Activated CD8-positive, alpha-beta memory T cell treated with anti-CD3 and anti-CD28 coated beads, Interleukin-2, amount 50 U/mL, for 24 hours (primary cell): ENCODE measurements around the gene KRTAP22-1.

Source experiments
- DNase-seq: peaks from one replicate; pipeline ENCODE4 v3.0.0-alpha.2; 2020; ENCODE audit errors: extremely low read depth

The KRTAP22-1 gene

DNA sequence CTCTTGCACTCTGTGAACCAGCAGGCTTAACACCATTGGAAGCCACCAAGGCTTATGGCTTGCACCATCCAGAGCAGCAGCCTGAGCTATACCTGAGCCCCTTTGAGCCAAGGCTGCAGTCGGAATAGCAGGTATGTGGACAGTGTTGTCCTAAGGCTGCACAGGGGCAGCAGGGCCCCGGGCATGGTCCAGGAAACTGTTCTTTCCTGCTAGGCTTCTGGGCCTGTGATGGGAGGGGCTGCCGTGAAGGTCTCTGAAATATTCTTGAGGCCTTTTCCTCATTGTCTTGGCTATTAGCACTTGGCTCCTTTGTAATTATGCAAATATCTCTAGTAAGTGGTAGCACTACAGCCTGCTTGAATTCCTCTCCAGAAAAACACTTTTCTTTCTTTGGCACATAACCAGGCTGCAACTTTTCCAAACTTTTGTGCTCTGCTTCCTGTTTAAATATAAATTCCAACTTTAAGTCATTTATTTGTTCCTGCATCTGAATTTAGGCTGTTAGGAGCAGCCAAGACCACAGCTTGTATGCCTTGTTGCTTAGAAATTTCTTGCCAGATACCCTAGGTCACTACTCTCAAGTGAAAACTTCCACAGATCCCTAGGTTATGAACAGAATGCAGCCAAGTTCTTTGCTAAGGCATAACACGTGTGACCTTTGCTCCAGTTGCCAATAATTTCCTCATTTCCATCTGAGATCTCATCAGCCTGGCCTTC lies 24.7 kb downstream of the KRTAP22-1 start:
- DNase-seq, result no peak

DNA sequence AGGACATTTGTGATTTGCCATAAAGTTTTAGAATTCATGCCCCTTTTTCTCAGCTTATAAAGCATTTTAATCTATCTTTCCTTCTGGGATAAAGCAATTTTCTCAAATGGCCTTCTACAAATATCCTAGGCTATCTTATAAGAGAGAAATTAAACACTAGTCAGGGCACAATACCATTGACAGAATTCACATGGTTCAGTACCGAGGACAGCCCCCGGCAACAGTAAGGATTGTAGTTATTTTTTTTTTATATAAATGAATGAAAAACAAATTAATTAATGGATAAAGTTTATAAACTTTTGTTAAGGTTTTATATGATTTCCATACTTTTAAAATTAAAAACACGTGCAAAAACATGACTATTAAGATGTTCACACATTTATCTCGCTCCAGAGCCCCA lies 27.2 kb downstream of the KRTAP22-1 start:
- no peak for DNase-seq

DNA sequence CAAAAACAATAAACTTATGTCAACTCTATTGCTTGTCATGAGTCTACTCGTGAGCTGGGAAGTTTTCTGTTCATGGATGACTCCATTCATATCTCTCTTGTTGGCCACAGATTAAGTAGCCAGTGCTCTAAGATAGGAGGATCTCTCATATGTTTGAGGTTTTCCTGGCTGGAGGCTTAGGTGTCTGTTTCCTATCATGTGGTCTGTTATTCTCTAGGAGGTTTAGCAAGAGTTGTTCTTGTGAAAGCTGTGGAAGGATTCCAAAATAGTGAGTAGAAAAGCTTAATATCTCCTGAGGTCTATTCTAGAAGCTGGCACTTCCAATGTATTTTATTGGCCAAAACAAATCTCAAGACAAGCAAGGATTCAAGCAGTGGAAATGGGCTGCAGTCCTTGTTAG lies 28.3 kb downstream of the KRTAP22-1 start:
- DNase-seq, result no peak

DNA sequence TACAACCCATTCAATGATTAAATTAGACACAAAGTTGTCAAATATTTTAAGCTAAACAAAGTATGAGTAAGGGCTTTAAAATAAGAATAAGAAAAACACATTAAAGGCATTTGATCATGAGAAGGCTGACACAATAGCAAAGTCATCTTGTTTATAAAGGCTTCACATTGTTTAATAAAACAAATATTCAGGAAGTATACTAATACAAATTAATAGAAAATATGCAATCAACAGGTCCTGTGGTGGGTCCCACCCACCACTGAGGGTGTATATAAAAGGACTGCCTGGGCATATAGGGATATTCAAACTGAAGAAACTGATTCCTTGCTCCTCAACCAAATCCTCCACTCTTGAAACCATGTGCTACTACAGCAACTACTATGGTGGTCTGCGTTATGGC lies 34.0 kb downstream of the KRTAP22-1 start, which contains the start of gene KRTAP20-2:
Gene KRTAP20-2 (plus strand): TSS at position 301 of the 400 bp plus-strand sequence. CDS start 58 bp downstream, at position 359.
- no peak for DNase-seq

DNA sequence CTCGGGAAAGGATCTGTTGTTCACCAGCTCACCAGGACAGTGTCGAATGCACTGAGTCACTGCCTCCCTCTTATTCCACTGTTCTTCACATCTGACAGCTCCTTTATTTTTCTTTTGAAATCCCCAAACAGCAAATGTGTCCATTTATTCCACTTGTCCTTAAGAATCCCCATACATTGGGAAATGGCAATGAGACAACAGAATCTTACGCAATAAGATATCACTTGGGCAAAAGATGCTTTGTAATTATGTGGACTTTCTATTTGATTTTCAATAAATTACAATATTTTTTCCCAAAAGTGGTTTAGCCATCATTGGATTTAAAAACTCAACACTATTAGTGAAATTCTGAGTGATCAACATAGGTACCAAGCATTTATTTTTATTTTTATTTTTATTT lies 37.8 kb downstream of the KRTAP22-1 start:
- DNase-seq, result no peak

DNA sequence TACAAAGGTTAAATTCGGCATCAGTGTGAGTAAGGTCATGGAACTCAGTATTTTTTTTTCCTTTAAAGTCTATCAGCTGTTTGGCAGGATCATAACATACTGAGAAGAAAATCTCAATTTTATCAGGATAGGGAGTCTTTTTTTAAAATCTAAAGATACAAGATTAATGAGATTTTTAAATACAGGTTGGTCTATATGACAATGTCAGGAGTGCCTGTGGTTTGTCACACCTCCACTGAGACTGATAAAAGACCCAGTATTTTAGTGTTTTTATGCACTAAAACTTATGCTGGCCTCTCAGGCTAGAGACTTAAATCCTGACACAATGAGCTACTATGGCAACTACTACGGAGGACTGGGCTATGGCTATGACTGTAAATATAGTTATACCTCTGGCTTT lies 41.7 kb downstream of the KRTAP22-1 start, which contains the start of gene KRTAP20-3:
Gene KRTAP20-3 (plus strand): TSS at position 301 of the 400 bp plus-strand sequence.
- no peak for DNase-seq

DNA sequence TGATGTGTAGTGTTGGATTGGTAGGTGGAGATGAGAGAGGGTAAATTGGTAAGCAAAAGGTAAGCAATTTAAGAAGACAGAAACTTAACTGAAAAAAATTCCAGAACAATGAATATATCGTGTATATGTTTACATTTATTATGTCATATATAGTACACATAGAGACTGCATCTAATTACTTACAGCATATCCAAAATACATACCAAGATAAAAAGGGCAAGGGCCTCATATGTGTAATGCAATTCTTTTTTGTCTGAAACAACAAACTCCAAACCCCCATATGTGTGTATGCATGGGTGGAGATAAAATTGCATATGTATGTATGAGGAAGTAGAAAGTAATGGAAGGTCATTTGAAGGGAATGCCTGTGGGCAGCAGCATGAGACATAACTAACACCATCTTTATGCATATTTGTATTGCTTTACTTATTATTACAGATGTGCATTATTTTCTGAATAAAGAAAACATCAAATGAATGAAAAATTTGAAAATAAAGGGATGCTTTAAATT lies 46.1 kb downstream of the KRTAP22-1 start:
- DNase-seq, result no peak
